Measurements from ENCODE around the gene EXT2. TPM values are rescaled to one million over a fixed set of nuclear protein-coding genes. Genes with fewer than 3 reads are reported as not detected.

EXT2 gene
- total and polyA plus RNA-seq, 2 donors (not counting 1 experiment from before 2014, with no cell fraction given) = 114 to 177 TPM

GRCh38 chr11:44065841-44066731, 29.4 kb upstream of the EXT2 start, which contains the start of gene ACCS:
ACCS (plus strand) TSS chr11:44066270; CDS start chr11:44067628, 1,358 bp downstream.
- Histone ChIP-seq H3K4me2 (ENCODE audit: extremely low read depth, insufficient read depth, low read length) (peak within 1 kb of the TSS; percentile 82), H3K4me1 (ENCODE audit: control insufficient read depth, extremely low read depth, insufficient read depth, low read length) (no peaks in the 10 kb centered on the region), H3K9ac (ENCODE audit: insufficient read depth, low read length) (peak within 1 kb of the TSS; percentile 77), H3K27me3 (ENCODE audit: control insufficient read depth, insufficient read depth, low read length) (no peaks in the 10 kb centered on the region), H3K36me3 (ENCODE audit: control insufficient read depth, insufficient read depth, low read length) (no peaks in the 10 kb centered on the region), H3K27ac (ENCODE audit: insufficient read depth, low read length) (peak within 1 kb of the TSS; percentile 71), H2AFZ (ENCODE audit: low read length) (peak within 1 kb of the TSS; percentile 93), H3K4me3 (replicated peaks in 1 of 4; ENCODE audit: control extremely low read depth in 1 of 4, insufficient read depth in 1 of 4, low read depth in 3 of 4, low read length in 4 of 4) (peak within 1 kb of the TSS; percentile 60 to 84 (median 74)), H4K20me1 (ENCODE audit: control insufficient read depth, extremely low read depth, insufficient read depth, low read length) (no peaks in the 10 kb centered on the region), H3K79me2 (ENCODE audit: control insufficient read depth, insufficient read depth, low read length) (no peaks in the 10 kb centered on the region), H3K9me3 (ENCODE audit: control insufficient read depth, insufficient read depth, low read depth, low read length) (no peaks in the 10 kb centered on the region)
- DNase-seq (ENCODE audit: low read depth in 2 of 2) = peak; percentile 96 to 97
- no peak for TF ChIP-seq EZH2 (IDR thresholded peaks at IDR 0.05; ENCODE audit: low read length, missing control alignments)
- peak; percentile 53 to 70 for TF ChIP-seq CTCF (conservative IDR thresholded peaks at IDR 0.05 in 1 of 2, IDR thresholded peaks at IDR 0.05 in 1 of 2; ENCODE audit: low read depth in 1 of 2, low read length in 2 of 2)

GRCh38 chr11:44066732-44067141, 28.7 kb upstream of the EXT2 start:
- Histone ChIP-seq H2AFZ (ENCODE audit: low read length) (peak overlapping the region; percentile 93), H3K4me2 (ENCODE audit: extremely low read depth, insufficient read depth, low read length) (peak overlapping the region; percentile 80), H3K4me1 (ENCODE audit: control insufficient read depth, extremely low read depth, insufficient read depth, low read length) (no peaks in the 10 kb centered on the region), H3K36me3 (ENCODE audit: control insufficient read depth, insufficient read depth, low read length) (no peaks in the 10 kb centered on the region), H3K4me3 (replicated peaks in 1 of 4; ENCODE audit: control extremely low read depth in 1 of 4, insufficient read depth in 1 of 4, low read depth in 3 of 4, low read length in 4 of 4) (peak overlapping the region; percentile 60 to 84 (median 74)), H4K20me1 (ENCODE audit: control insufficient read depth, extremely low read depth, insufficient read depth, low read length) (no peaks in the 10 kb centered on the region), H3K9me3 (ENCODE audit: control insufficient read depth, insufficient read depth, low read depth, low read length) (no peaks in the 10 kb centered on the region), H3K27me3 (ENCODE audit: control insufficient read depth, insufficient read depth, low read length) (no peaks in the 10 kb centered on the region), H3K9ac (ENCODE audit: insufficient read depth, low read length) (peak overlapping the region; percentile 77), H3K79me2 (ENCODE audit: control insufficient read depth, insufficient read depth, low read length) (no peaks in the 10 kb centered on the region), H3K27ac (ENCODE audit: insufficient read depth, low read length) (peak overlapping the region; percentile 71)
- no peak for TF ChIP-seq CTCF (conservative IDR thresholded peaks at IDR 0.05 in 1 of 2, IDR thresholded peaks at IDR 0.05 in 1 of 2; ENCODE audit: low read depth in 1 of 2, low read length in 2 of 2)
- no peak for TF ChIP-seq EZH2 (IDR thresholded peaks at IDR 0.05; ENCODE audit: low read length, missing control alignments)
- peak; percentile 72 to 83 for DNase-seq (ENCODE audit: low read depth in 2 of 2)

- no peak overlapping the region for H2AFZ ChIP-seq (ENCODE audit: low read length)
- H3K79me2 ChIP-seq (ENCODE audit: control insufficient read depth, insufficient read depth, low read length) = no peaks in the 10 kb centered on the region
- no peaks in the 10 kb centered on the region for H3K27me3 ChIP-seq (ENCODE audit: control insufficient read depth, insufficient read depth, low read length)
- H3K9ac ChIP-seq (ENCODE audit: insufficient read depth, low read length) = no peak overlapping the region
- H3K27ac ChIP-seq (ENCODE audit: insufficient read depth, low read length) = no peak overlapping the region
- DNase-seq (ENCODE audit: low read depth in 2 of 2) = no peak
- no peaks in the 10 kb centered on the region for H3K4me1 ChIP-seq (ENCODE audit: control insufficient read depth, extremely low read depth, insufficient read depth, low read length)
- H3K36me3 ChIP-seq (ENCODE audit: control insufficient read depth, insufficient read depth, low read length) = no peaks in the 10 kb centered on the region
- peak overlapping the region; percentile 80 for H3K4me2 ChIP-seq (ENCODE audit: extremely low read depth, insufficient read depth, low read length)
- no peaks in the 10 kb centered on the region for H4K20me1 ChIP-seq (ENCODE audit: control insufficient read depth, extremely low read depth, insufficient read depth, low read length)
- TF ChIP-seq EZH2 (IDR thresholded peaks at IDR 0.05; ENCODE audit: low read length, missing control alignments) = no peak
- TF ChIP-seq CTCF (conservative IDR thresholded peaks at IDR 0.05 in 1 of 2, IDR thresholded peaks at IDR 0.05 in 1 of 2; ENCODE audit: low read depth in 1 of 2, low read length in 2 of 2) = no peak
- peak overlapping the region in 2 of 4 experiments; percentile 78 to 84 for H3K4me3 ChIP-seq (replicated peaks in 1 of 4; ENCODE audit: control extremely low read depth in 1 of 4, insufficient read depth in 1 of 4, low read depth in 3 of 4, low read length in 4 of 4)
- H3K9me3 ChIP-seq (ENCODE audit: control insufficient read depth, insufficient read depth, low read depth, low read length) = no peaks in the 10 kb centered on the region
These were observed 28.2 kb upstream of the EXT2 start for GRCh38 chr11:44067266-44067665.
